ENCODE measurements around the gene KRTAP10-1.
"Not testable (repeated sequence)": the region's sequence is repeated elsewhere in the genome, so short reads cannot be mapped to it uniquely, and the experiment has no call there.

KRTAP10-1 gene

GRCh38 chr21:44569861-44570517 is 30.0 kb upstream of the KRTAP10-1 start:
- no peak for DNase-seq (ENCODE audit: low read depth)

GRCh38 chr21:44568667-44569556 is 28.9 kb upstream of the KRTAP10-1 start:
- DNase-seq (ENCODE audit: low read depth): no peak

GRCh38 chr21:44568261-44568660 is 28.3 kb upstream of the KRTAP10-1 start:
- DNase-seq (ENCODE audit: low read depth): no peak

GRCh38 chr21:44567481-44568171 is 27.6 kb upstream of the KRTAP10-1 start:
- no peak for DNase-seq (ENCODE audit: low read depth)

GRCh38 chr21:44566403-44566802 is 26.4 kb upstream of the KRTAP10-1 start:
- no peak for DNase-seq (ENCODE audit: low read depth)

- DNase-seq (ENCODE audit: low read depth): no peak
Measured at GRCh38 chr21:44564886-44565598, 25.0 kb upstream of the KRTAP10-1 start.

- DNase-seq (ENCODE audit: low read depth): no peak
Measured at GRCh38 chr21:44564099-44564498, 24.1 kb upstream of the KRTAP10-1 start.

- DNase-seq (ENCODE audit: low read depth): no peak
Measured at GRCh38 chr21:44558695-44559094, 18.7 kb upstream of the KRTAP10-1 start, which contains the start of gene KRTAP10-3. TSS of gene KRTAP10-3 (minus strand) at chr21:44558795. CDS start at chr21:44558715, 80 bp downstream.

- DNase-seq (ENCODE audit: low read depth): not testable (repeated sequence)
Measured at GRCh38 chr21:44558329-44558675, 18.3 kb upstream of the KRTAP10-1 start.

GRCh38 chr21:44557491-44558328 is 17.7 kb upstream of the KRTAP10-1 start:
- no peak for DNase-seq (ENCODE audit: low read depth)

- DNase-seq (ENCODE audit: low read depth): no peak
Measured at GRCh38 chr21:44556879-44557278, 16.9 kb upstream of the KRTAP10-1 start.

GRCh38 chr21:44555200-44555875 is 15.3 kb upstream of the KRTAP10-1 start:
- no peak for DNase-seq (ENCODE audit: low read depth)

GRCh38 chr21:44552681-44553080 is 12.7 kb upstream of the KRTAP10-1 start:
- no peak for DNase-seq (ENCODE audit: low read depth)

GRCh38 chr21:44552136-44552535 is 12.1 kb upstream of the KRTAP10-1 start:
- no peak for DNase-seq (ENCODE audit: low read depth)

- DNase-seq (ENCODE audit: low read depth): no peak
Measured at GRCh38 chr21:44551340-44551961, 11.5 kb upstream of the KRTAP10-1 start, which contains the start of gene KRTAP10-2. TSS of gene KRTAP10-2 (minus strand) at chr21:44551505. CDS start at chr21:44551458, 47 bp downstream.

GRCh38 chr21:44550807-44551206 is 10.8 kb upstream of the KRTAP10-1 start:
- DNase-seq (ENCODE audit: low read depth): no peak

- not testable (repeated sequence) for DNase-seq (ENCODE audit: low read depth)
Measured at GRCh38 chr21:44550285-44550684, 10.3 kb upstream of the KRTAP10-1 start.

GRCh38 chr21:44549525-44550211 is 9.7 kb upstream of the KRTAP10-1 start:
- DNase-seq (ENCODE audit: low read depth): no peak

- no peak for DNase-seq (ENCODE audit: low read depth)
Measured at GRCh38 chr21:44548922-44549321, 8.9 kb upstream of the KRTAP10-1 start.

All from non-pigmented ciliary epithelial cell (primary cell).